ENCODE results near the gene RNF17.

- TF ChIP-seq, protein P1, sequence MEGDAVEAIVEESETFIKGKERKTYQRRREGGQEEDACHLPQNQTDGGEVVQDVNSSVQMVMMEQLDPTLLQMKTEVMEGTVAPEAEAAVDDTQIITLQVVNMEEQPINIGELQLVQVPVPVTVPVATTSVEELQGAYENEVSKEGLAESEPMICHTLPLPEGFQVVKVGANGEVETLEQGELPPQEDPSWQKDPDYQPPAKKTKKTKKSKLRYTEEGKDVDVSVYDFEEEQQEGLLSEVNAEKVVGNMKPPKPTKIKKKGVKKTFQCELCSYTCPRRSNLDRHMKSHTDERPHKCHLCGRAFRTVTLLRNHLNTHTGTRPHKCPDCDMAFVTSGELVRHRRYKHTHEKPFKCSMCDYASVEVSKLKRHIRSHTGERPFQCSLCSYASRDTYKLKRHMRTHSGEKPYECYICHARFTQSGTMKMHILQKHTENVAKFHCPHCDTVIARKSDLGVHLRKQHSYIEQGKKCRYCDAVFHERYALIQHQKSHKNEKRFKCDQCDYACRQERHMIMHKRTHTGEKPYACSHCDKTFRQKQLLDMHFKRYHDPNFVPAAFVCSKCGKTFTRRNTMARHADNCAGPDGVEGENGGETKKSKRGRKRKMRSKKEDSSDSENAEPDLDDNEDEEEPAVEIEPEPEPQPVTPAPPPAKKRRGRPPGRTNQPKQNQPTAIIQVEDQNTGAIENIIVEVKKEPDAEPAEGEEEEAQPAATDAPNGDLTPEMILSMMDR (conservative IDR thresholded peaks at IDR 0.05 in 1 of 2, IDR thresholded peaks at IDR 0.05 in 1 of 2; ENCODE audit: low read depth in 1 of 2, low read length in 2 of 2), result no peak
- no peak for TF ChIP-seq EZH2 (IDR thresholded peaks at IDR 0.05; ENCODE audit: low read length, missing control alignments)
Observed at GRCh38 chr13:24929196-24929595, 165.2 kb downstream of the RNF17 start.
